ENCODE data around the gene TEX2.
"Not testable (repeated sequence)": the region's sequence is repeated elsewhere in the genome, so short reads cannot be mapped to it uniquely, and the experiment has no call there.

TEX2 gene

DNA sequence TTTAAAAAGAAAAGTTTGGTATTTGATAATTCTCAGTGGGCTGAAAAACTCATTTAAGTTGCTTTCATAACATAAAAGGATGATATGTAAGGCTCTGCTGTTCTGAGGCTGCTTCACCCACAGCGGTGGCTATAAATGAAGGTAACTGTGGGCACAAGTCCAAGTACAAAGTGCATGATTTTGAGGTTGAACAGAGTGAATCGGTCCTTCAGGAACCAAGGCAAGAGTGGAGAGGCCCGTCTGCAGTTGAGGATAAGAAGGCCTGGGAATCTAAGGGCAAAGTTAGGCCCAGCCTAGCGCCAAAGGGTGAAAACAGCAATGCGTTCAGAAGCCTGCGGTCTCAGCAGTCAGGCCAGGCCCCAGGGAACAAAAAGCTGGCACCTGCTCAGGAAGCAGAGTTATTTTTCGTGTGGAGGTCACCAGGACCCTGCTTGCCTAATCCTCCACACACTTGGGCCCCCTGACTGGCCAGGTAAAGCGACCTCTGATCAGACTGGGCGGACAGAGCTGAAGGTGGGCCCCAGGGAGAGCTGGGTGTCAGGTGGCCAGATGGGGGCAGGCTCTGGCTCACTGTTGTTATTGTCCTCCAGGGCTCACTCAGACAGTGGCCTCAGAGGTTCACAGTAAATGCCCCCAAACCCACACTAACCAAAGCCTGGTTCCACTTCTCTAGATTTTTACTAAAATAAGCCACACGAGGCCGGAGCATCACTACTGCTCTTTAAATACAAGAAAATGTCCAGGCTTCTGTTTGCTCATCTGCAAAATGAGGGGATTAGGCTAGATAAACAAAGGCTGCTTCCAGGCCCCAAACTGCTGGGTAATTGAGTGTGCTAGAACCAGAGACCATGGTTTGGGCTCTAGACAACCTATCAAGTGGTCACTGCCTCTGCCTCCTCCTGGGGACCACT lies 46.5 kb downstream of the TEX2 start:
- no peaks in the 10 kb centered on the region for H3K9me3 Mint-ChIP-seq (ENCODE audit: low read depth)
- no peak overlapping the region for H3K4me3 Mint-ChIP-seq
- no peak overlapping the region for H3K27ac Mint-ChIP-seq
- peaks cover 43% of the 10 kb centered on the region for H3K4me1 Mint-ChIP-seq (ENCODE audit: low read depth)
- H3K27me3 Mint-ChIP-seq: no peaks in the 10 kb centered on the region
- peaks cover 19% of the 10 kb centered on the region for H3K36me3 Mint-ChIP-seq

DNA sequence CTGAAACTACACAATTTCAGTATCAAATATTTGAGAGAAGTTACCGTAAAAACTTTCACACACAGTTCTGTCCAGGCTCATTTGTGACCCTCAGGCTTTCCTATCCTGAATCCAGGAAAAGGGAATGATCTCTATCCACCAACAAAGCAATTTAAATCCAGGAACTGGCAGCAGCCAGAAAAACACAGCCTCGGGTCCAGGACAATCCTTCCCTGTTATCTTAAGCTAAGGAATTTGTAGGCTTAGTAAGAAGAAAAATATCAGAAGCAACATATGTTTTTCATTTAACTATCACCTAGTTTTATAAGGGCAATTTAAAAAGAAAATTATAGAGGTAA lies 47.1 kb downstream of the TEX2 start:
- peaks cover 19% of the 10 kb centered on the region for H3K36me3 Mint-ChIP-seq
- H3K9me3 Mint-ChIP-seq (ENCODE audit: low read depth): no peaks in the 10 kb centered on the region
- H3K4me1 Mint-ChIP-seq (ENCODE audit: low read depth): peaks cover 43% of the 10 kb centered on the region
- no peak overlapping the region for H3K27ac Mint-ChIP-seq
- H3K4me3 Mint-ChIP-seq: no peak overlapping the region
- H3K27me3 Mint-ChIP-seq: no peaks in the 10 kb centered on the region

DNA sequence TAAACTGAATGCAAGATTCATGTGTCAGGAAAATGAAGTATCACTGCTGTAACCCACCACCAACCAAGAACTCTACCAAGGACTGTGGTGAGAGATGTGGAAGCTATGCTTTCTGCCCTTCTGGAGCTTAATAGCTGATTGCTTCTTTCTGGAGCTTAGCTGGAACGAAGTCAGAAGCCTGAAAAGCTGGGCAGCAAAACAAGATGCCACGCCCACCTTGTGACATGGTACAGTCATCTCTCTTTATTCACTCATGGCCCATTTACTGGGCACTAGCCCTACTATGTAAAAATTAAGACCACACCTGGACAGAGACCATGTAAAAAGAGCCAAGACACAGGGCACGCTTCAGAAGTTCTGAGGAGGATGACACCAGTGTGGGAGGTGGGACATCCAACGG lies 48.1 kb downstream of the TEX2 start:
- Mint-ChIP-seq H3K4me1 (ENCODE audit: low read depth) (peaks cover 41% of the 10 kb centered on the region), H3K9me3 (ENCODE audit: low read depth) (no peaks in the 10 kb centered on the region), H3K27ac (no peak overlapping the region), H3K4me3 (no peak overlapping the region), H3K27me3 (no peaks in the 10 kb centered on the region), H3K36me3 (peaks cover 16% of the 10 kb centered on the region)

DNA sequence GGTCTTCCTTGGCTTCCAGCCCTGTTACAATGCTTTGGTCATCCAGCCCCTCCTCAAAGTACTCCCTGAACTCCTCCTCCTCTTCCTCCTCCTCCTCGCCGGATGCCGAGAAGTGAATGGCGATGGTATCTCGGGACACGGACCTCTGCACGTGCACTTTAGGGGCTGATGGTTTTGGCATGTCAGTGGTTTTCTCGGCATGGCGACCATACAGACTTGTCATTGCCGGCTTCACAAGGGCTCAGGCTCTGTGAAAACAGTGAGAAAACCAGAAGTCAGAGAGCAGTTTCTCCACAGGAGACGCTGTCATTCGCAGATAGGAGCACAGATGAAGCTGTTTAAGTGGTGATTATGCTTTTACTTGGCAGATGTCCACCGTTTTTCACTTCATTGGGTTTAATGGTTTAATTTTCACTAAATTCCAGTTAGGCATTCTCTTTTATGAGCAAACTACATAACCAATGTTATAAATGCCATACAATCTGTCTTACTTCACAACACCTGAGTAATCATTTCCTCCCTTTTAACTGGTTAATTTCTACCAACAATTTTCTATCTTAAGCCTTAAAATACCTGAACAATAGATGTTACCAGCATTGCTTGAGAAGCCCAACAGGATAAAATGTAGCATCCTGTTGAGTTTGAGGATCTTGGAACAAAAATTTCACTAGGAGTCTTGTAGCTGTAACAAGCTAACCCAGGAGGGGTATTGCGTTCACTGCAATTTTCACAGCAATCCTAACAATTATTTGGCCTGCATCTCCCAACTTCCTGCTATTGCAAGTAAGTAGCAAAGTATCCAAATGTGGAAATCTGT lies 48.9 kb downstream of the TEX2 start:
- Mint-ChIP-seq H3K27me3 (no peaks in the 10 kb centered on the region), H3K27ac (no peak overlapping the region), H3K36me3 (peaks cover 16% of the 10 kb centered on the region), H3K4me3 (no peak overlapping the region), H3K9me3 (ENCODE audit: low read depth) (no peaks in the 10 kb centered on the region), H3K4me1 (ENCODE audit: low read depth) (peaks cover 42% of the 10 kb centered on the region)

DNA sequence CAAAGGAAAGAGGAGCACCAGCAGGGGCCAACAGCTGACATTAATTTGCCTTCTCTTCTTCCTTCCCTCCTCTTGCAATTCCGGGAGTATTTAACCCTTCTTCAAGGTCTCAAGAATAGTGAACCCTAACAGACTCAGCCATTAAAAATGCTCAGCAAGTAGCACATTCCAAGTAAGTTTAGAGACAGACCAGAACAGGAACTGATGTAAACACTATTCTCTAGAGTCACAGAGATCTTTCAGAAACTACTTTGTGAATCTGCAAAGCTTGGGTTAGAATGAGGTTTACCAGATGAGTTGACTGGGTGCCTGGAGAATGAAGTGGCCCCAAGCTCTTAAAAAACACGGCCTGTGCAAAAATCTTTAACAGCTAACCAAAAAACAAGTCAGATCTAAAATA lies 50.9 kb downstream of the TEX2 start:
- peaks cover 19% of the 10 kb centered on the region for H3K36me3 Mint-ChIP-seq
- no peak overlapping the region for H3K27ac Mint-ChIP-seq
- H3K4me3 Mint-ChIP-seq: no peak overlapping the region
- peaks cover 29% of the 10 kb centered on the region for H3K4me1 Mint-ChIP-seq (ENCODE audit: low read depth)
- no peaks in the 10 kb centered on the region for H3K9me3 Mint-ChIP-seq (ENCODE audit: low read depth)
- H3K27me3 Mint-ChIP-seq: no peaks in the 10 kb centered on the region

DNA sequence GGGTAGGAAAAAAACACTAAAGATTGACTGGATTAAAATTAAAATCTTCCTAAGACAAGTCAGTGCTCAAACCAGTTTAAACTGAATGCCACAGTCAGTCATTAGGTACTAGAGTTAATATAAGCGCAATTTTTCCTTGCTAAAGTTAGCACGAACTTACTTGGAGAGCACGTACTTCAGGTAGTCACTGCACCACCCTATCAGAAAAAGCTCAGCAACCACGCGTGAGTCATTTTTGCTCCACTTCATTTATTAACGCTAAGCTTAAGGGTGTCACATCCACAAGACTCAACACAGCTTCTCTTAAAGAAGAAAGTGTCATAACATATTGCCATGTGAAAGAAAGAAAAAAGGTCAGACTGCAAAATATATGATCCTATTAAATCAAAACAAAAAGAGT lies 53.1 kb downstream of the TEX2 start:
- Mint-ChIP-seq H3K4me1 (ENCODE audit: low read depth) (peaks cover 22% of the 10 kb centered on the region), H3K27me3 (no peaks in the 10 kb centered on the region), H3K27ac (no peak overlapping the region), H3K9me3 (ENCODE audit: low read depth) (no peaks in the 10 kb centered on the region), H3K4me3 (no peak overlapping the region), H3K36me3 (peaks cover 20% of the 10 kb centered on the region)

DNA sequence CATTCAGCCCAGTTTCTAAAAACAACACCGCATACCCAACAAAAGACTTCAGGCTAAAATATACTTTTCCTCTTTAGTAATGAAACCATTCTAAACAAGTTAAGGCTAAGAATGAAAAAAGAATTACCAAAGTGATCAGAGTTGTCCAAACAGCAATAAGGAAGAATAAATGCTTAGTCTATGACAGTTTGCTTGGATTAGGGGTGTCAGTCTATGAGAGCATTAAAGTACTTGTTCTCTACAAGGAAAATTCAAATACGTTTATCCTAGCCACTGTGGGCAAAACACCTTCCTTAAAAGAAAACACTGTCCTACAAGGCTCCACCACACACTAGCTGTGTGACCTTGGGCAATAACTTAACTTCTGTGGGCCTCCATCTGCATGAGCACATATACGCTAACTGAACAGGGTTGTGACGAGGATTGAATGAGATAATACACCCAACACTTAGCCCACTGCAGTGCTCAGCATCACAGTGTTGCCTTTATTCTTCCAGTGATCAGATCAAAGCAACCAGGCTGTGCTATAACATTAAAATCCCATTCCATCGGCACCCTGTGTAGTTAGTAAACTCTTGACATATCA lies 53.6 kb downstream of the TEX2 start:
- Mint-ChIP-seq H3K27me3 (no peaks in the 10 kb centered on the region), H3K27ac (no peak overlapping the region), H3K36me3 (peaks cover 20% of the 10 kb centered on the region), H3K4me3 (no peak overlapping the region), H3K9me3 (ENCODE audit: low read depth) (no peaks in the 10 kb centered on the region), H3K4me1 (ENCODE audit: low read depth) (peaks cover 24% of the 10 kb centered on the region)

DNA sequence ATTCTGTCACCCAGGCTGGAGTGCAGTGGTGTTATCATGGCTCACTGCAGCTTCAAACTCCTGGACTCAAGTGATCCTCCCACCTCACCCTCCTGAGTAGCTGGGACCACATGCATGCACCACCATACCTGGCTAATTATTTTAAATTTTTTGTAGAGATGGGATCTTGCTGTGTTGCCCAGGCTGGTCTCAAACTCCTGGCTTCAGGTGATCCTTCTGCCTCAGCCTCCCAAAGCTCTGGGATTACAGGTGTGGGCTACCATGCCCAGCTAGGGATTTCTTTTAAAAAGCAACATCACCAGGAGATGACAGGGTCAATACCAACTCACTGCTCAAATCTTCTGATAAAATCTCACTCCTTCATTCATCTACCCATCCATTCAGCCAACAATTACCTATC lies 54.4 kb downstream of the TEX2 start:
- not testable (repeated sequence) for H3K4me3 Mint-ChIP-seq, H3K27me3 Mint-ChIP-seq, H3K27ac Mint-ChIP-seq

DNA sequence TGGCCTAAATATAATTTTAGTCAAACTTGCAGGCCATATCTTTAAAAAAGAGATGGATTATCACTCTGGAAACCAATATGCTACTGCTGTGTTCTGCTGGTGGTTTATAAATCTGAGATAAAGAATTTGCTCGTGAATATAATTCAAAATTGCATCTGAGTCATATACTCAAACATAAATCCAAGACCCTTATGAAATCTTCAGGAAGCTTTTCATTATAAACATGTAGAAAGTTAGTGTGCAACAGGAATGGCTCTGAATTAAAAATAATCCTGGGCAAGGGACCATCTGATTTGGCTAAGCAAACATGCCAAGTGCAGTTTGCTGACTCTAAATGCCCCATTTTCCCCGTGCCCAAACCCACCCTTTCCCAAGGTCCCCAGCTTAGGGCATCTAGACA lies 57.3 kb downstream of the TEX2 start:
- H3K27ac Mint-ChIP-seq: no peak overlapping the region
- no peak overlapping the region for H3K4me3 Mint-ChIP-seq
- no peaks in the 10 kb centered on the region for H3K27me3 Mint-ChIP-seq
- peaks cover 4% of the 10 kb centered on the region for H3K36me3 Mint-ChIP-seq
- no peaks in the 10 kb centered on the region for H3K9me3 Mint-ChIP-seq (ENCODE audit: low read depth)
- peaks cover 43% of the 10 kb centered on the region for H3K4me1 Mint-ChIP-seq (ENCODE audit: low read depth)

More for the DNA sequence above, 54.4 kb downstream of the TEX2 start:
- not testable (repeated sequence) for H3K9me3 Mint-ChIP-seq (ENCODE audit: low read depth)
- peaks cover 20% of the 10 kb centered on the region for H3K36me3 Mint-ChIP-seq
- H3K4me1 Mint-ChIP-seq (ENCODE audit: low read depth): peaks cover 25% of the 10 kb centered on the region

DNA sequence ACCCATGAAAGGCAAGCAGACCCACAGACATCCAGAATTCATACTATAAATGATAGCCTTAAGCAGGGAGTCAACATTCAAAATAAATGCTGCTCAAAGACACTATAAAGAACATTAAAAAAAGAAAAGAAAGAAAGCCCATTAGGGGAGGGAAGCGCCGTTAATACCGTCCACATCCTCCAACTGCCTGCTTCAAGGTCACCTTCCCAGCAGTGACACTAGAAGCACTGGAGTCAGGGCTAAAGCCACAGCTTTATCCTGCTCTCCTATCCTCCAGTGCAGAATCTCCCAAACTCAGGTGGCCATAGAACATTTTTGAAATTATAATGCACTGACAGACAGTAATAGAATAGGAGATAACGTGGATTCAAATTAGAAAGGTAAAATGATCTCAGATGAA lies 59.4 kb downstream of the TEX2 start:
- H3K27me3 Mint-ChIP-seq: no peaks in the 10 kb centered on the region
- no peaks in the 10 kb centered on the region for H3K9me3 Mint-ChIP-seq (ENCODE audit: low read depth)
- H3K27ac Mint-ChIP-seq: no peak overlapping the region
- no peak overlapping the region for H3K4me3 Mint-ChIP-seq
- H3K36me3 Mint-ChIP-seq: peaks cover 6% of the 10 kb centered on the region
- H3K4me1 Mint-ChIP-seq (ENCODE audit: low read depth): peaks cover 42% of the 10 kb centered on the region

DNA sequence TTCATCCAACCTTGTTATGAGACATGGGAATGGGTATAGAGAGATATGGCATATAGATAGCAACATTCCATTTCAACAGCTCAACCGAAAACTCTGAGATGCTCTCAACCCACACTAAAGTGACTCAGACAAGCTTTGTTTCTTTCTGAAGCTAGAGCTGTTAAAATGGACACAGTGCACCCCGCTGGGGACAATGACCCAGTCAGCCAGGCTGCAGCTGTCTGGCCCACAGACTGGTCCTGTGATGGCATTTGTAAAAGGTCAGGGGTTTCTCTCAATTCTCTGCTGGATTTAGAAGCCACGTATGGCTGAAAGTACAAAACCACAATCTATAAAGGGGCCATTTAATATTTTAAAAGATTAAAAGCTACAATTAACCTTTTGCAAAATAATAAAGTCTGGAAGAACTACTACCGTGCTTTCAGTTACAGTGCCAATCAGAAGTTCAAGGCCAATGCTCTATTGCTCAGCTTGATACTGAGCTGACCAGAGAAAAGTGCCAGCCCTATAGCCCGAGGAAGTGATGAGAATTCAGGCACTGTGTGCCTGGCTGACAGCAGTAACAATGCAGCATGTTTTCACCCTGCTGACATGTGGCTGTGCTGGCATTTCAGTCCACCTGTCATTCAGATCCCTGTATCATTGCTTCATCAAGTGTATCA lies 60.2 kb downstream of the TEX2 start:
- H3K27ac Mint-ChIP-seq: no peak overlapping the region
- H3K4me1 Mint-ChIP-seq (ENCODE audit: low read depth): peaks cover 42% of the 10 kb centered on the region
- no peak overlapping the region for H3K4me3 Mint-ChIP-seq
- peaks cover 3% of the 10 kb centered on the region for H3K9me3 Mint-ChIP-seq (ENCODE audit: low read depth)
- H3K27me3 Mint-ChIP-seq: no peaks in the 10 kb centered on the region
- peaks cover 10% of the 10 kb centered on the region for H3K36me3 Mint-ChIP-seq

DNA sequence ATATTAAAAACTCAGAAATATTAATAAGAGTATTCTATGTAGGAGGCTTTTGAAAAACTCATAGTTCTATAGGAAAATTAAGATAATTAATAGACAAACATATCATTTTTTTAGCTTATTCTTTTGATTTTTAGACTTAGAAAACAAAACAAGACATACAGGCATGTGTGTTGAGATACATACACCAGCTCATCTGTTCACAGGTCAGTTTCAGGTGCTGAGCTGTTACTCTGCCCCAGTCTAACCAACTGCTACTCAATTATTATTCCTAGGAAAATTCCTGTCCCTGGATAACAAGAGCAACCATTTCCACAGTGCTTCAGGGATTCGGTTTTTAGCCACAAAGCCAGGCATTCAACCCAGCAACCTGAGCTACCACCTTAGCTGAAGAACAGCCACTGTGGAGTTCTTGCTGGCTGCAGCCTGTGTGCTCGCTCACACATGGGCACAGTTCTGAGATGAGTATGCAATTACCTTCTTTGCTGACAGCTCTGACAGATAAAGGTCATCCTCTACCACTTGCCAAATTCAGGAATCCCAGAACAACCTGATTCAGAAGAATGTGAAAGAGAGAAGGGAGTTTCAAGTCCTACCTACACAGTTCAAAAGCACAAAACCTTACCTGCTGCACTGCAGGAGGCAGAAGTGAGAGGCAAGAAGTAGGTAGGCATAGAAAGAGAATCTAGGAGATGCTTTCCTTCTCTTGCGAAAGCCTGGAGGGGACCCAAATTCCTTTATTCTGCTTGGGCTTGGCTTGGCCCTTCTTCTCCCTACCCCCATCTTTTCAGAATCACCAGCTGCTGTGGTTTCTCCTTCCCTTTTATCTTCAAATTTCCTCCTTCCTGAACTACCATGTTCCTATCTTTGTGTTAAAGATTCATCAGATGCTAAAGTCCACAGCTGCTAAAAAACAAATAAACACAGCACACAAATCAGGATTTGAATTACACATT lies 62.7 kb downstream of the TEX2 start:
- Mint-ChIP-seq H3K4me3 (no peak overlapping the region), H3K27me3 (no peaks in the 10 kb centered on the region), H3K27ac (no peak overlapping the region), H3K36me3 (peaks cover 12% of the 10 kb centered on the region), H3K4me1 (ENCODE audit: low read depth) (peaks cover 33% of the 10 kb centered on the region), H3K9me3 (ENCODE audit: low read depth) (peaks cover 3% of the 10 kb centered on the region)

DNA sequence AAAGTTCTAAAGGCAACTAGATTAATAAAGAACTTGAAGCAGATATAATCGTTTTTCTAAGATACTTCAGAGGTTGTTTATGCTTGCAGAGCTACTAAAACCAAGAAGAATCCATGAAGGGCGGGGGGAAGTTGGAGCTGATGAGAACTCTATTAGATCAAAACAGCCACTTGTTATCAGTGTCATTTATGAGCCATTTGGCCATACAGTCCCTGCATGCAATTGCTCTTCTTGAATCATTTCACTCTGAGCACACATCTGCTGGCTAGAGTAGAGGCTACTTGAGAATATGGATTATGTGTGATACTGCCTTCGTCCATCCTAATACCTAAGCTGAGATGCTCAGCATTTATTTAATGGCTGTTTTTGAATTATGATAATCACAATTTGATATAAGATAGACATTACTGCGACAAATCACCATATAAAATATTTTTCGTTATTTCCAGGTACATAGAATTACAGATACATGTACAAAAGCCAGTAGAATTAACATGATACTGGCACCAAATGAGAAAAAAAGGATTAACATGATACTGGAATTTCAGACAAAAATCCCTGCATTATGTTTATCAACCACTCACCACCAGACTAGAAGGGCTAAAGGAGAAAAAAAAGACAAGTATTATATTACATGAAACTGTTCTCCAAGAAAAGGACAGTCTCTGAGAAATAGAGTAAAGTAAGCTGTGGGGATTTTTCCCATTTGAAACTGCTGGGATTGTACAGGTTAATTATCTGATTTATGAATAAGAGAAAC lies 64.5 kb downstream of the TEX2 start:
- Mint-ChIP-seq H3K4me3 (no peak overlapping the region), H3K27me3 (no peaks in the 10 kb centered on the region), H3K4me1 (ENCODE audit: low read depth) (peaks cover 30% of the 10 kb centered on the region), H3K9me3 (ENCODE audit: low read depth) (peaks cover 3% of the 10 kb centered on the region), H3K27ac (no peak overlapping the region), H3K36me3 (peaks cover 12% of the 10 kb centered on the region)

Measured in activated naive CD8-positive, alpha-beta T cell (primary cell).